ENCODE results near the gene XRCC4. TPM values are rescaled to one million over a fixed set of nuclear protein-coding genes. Genes with fewer than 3 reads are reported as not detected.
A peak's percentile ranks its signal among the peaks of the same experiment; 100 is the strongest.

The XRCC4 gene
- total and polyA plus RNA-seq, 9 of the 15 experiments (the other 6 are each of a cell fraction or from before 2014, with no cell fraction given): 13.6 to 61.6 (median 22.4) TPM

GRCh38 chr5:83096660-83097339 lies 19.5 kb downstream of the XRCC4 start:
- ChIA-PET POLR2A (no interaction called here), CTCF (ENCODE audit: low intra/inter-chr PET ratio) (no interaction called here)
- Histone ChIP-seq H3K79me2 (ENCODE audit: control insufficient read depth, insufficient read depth, low read length) (no peaks in the 10 kb centered on the region), H2AFZ (ENCODE audit: low read depth, low read length) (no peak overlapping the region), H3K9me3 (replicated peaks; ENCODE audit: control insufficient read depth, insufficient read depth, low read depth, low read length) (no peaks in the 10 kb centered on the region), H3K9me1 (ENCODE audit: control insufficient read depth, insufficient read depth, low read length) (no peaks in the 10 kb centered on the region), H3K4me3 (no peak overlapping the region), H3K27me3 (ENCODE audit: control insufficient read depth in 2 of 2, insufficient read depth in 2 of 2, low read length in 2 of 2) (no peaks in the 10 kb centered on the region), H3K4me2 (ENCODE audit: insufficient read depth, low read length) (no peak overlapping the region), H3K36me3 (ENCODE audit: control insufficient read depth, insufficient read depth, low read length) (no peaks in the 10 kb centered on the region), H4K20me1 (replicated peaks; ENCODE audit: control insufficient read depth, insufficient read depth, low read length) (no peaks in the 10 kb centered on the region), H3K4me1 (replicated peaks in 1 of 2; ENCODE audit: control insufficient read depth in 2 of 2, insufficient read depth in 2 of 2, low read length in 2 of 2) (peaks cover 4 to 21% of the 10 kb centered on the region in 2 experiments; a peak in 4 of 5 replicates), H3K9ac (ENCODE audit: insufficient read depth in 1 of 2, low read depth in 2 of 2, low read length in 2 of 2) (no peak overlapping the region), H3K27ac (ENCODE audit: extremely low read depth, low read depth, low read length) (no peak overlapping the region)
- FAIRE-seq (no peak), DNase-seq (ENCODE audit: extremely low read depth in 1 of 4, low spot score in 3 of 4) (no peak), ATAC-seq (peak; percentile 33; the same call in 2 of the 3 replicates)
- BruUV-seq (replicated peaks): no TSS peak
- in situ Hi-C loops (cut with MboI): no loop called here
- 49% methylated on average over 2 of the region's 2 CpGs for WGBS (ENCODE audit: insufficient coverage, low coverage, missing lambda C conversion rate)
- no peak for TF ChIP-seq ZNF140 (CRISPR knock-in tag; IDR thresholded peaks at IDR 0.05)
- no peak for TF ChIP-seq GABPA (tag; conservative IDR thresholded peaks at IDR 0.05; ENCODE audit: low read depth)
- intact Hi-C loops (cut with micrococcal nuclease): no loop called here

GRCh38 chr5:83097689-83098231 lies 20.4 kb downstream of the XRCC4 start:
- CTCF ChIA-PET (ENCODE audit: low intra/inter-chr PET ratio): no interaction called here
- in situ Hi-C loops (cut with MboI): no loop called here
- Histone ChIP-seq H3K27ac (ENCODE audit: extremely low read depth, low read depth, low read length) (no peak overlapping the region), H3K9me1 (ENCODE audit: control insufficient read depth, insufficient read depth, low read length) (no peaks in the 10 kb centered on the region), H3K9me3 (replicated peaks; ENCODE audit: control insufficient read depth, insufficient read depth, low read depth, low read length) (no peaks in the 10 kb centered on the region), H3K4me2 (ENCODE audit: insufficient read depth, low read length) (no peak overlapping the region), H3K9ac (ENCODE audit: insufficient read depth in 1 of 2, low read depth in 2 of 2, low read length in 2 of 2) (no peak overlapping the region), H3K27me3 (ENCODE audit: control insufficient read depth in 2 of 2, insufficient read depth in 2 of 2, low read length in 2 of 2) (no peaks in the 10 kb centered on the region), H3K36me3 (ENCODE audit: control insufficient read depth, insufficient read depth, low read length) (no peaks in the 10 kb centered on the region), H3K79me2 (ENCODE audit: control insufficient read depth, insufficient read depth, low read length) (no peaks in the 10 kb centered on the region), H2AFZ (ENCODE audit: low read depth, low read length) (no peak overlapping the region), H3K4me1 (replicated peaks in 1 of 2; ENCODE audit: control insufficient read depth in 2 of 2, insufficient read depth in 2 of 2, low read length in 2 of 2) (peaks cover 4 to 25% of the 10 kb centered on the region in 2 experiments; a peak in 4 of 5 replicates), H3K4me3 (no peak overlapping the region), H4K20me1 (replicated peaks; ENCODE audit: control insufficient read depth, insufficient read depth, low read length) (no peaks in the 10 kb centered on the region)
- ATAC-seq: peak; percentile 45
- WGBS (ENCODE audit: insufficient coverage, low coverage, missing lambda C conversion rate): 3% methylated on average over 2 of the region's 2 CpGs
- intact Hi-C loops (cut with micrococcal nuclease): no loop called here
- POLR2A ChIA-PET: no interaction called here
- no peak for DNase-seq (ENCODE audit: extremely low read depth in 1 of 4, low spot score in 3 of 4)
- peak; percentile 55 for FAIRE-seq
- BruUV-seq (replicated peaks): no TSS peak
- no peak for TF ChIP-seq ZNF707 (CRISPR knock-in tag; conservative IDR thresholded peaks at IDR 0.05)
- no peak for TF ChIP-seq TCF7 (IDR thresholded peaks at IDR 0.05; ENCODE audit: borderline replicate concordance)
- TF ChIP-seq SMARCA5 (IDR thresholded peaks at IDR 0.05): no peak
- no peak for TF ChIP-seq NEUROD1 (IDR thresholded peaks at IDR 0.05; ENCODE audit: borderline replicate concordance, low read depth, low read length, partially characterized antibody)
- peak; percentile 24 for TF ChIP-seq MEIS2 (IDR thresholded peaks at IDR 0.05; ENCODE audit: partially characterized antibody)
- TF ChIP-seq ATF1 (CRISPR knock-in tag; IDR thresholded peaks at IDR 0.05): no peak
- no peak for TF ChIP-seq ATF1 (tag; IDR thresholded peaks at IDR 0.05)
- TF ChIP-seq SMARCE1 (IDR thresholded peaks at IDR 0.05): 0 out of 2 replicates have a peak, but pooled peaks have one; percentile 24
- no peak for TF ChIP-seq AFF4 (CRISPR knock-in tag; IDR thresholded peaks at IDR 0.05)
- TF ChIP-seq MECOM (CRISPR knock-in tag; IDR thresholded peaks at IDR 0.05): peak; percentile 58; the same call in 1 of the 2 replicates
- TF ChIP-seq ARID1B (IDR thresholded peaks at IDR 0.05): peak; percentile 44; the same call in 1 of the 2 replicates
